GM19455 (cell line): ENCODE measurements around the gene UBE2F.

ENCODE experiments used
- ATAC-seq: cut with Tn5 transposase; IDR thresholded peaks from one replicate; pipeline ENCODE4 v1.9.1; 2021; ENCODE audit not compliant: unreplicated experiment

UBE2F gene, protein sequence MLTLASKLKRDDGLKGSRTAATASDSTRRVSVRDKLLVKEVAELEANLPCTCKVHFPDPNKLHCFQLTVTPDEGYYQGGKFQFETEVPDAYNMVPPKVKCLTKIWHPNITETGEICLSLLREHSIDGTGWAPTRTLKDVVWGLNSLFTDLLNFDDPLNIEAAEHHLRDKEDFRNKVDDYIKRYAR

DNA sequence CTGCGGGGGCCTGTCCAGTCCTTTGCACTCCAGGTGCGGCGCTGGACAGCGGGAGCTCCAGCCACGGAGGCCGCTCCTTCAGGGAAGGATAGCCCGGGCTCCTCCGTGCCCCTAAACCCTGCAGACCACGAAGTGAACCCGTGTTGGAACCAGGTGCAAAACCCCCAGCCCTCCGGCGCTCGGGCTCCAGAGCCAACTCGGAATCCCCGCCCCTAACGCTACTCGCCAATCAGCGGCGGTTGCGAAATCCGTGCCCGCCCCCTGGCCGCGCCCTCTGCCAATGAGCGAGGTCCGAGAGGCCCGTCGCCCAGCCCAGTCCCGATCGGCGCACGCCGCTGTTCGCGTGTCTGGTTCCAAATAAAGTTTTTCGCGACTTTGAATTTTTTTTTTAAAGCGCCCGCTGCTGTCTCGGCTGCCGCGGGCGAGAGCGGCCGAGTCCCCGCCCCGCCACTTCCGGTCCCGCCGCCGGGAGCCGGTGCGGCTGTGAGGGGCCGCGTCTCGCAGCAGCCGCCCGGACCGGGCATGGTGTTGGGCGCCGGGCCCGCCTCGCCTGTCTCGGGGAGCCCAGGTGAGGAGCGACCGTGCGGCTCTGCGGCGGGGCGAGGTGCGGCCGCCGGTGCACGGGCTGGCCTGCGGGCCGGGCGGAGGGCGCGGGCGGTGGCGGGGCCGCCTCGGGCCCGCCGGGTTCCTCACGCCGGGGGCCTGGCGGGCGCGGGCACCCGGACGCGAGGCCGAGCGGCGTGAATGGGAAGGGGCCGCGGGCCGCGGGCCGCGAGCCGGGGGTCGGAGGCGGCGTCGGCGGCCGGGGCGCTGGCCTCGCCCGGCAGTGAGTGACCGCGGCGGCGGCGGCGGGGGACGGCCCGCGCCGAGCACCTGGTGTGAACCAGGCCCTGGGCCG lies at the start of gene UBE2F:
Gene UBE2F, plus strand, starts transcription at position 450 of the 898 bp plus-strand sequence. CDS start 6,094 bp downstream, outside the sequence.
- ATAC-seq = peak; percentile 96

DNA sequence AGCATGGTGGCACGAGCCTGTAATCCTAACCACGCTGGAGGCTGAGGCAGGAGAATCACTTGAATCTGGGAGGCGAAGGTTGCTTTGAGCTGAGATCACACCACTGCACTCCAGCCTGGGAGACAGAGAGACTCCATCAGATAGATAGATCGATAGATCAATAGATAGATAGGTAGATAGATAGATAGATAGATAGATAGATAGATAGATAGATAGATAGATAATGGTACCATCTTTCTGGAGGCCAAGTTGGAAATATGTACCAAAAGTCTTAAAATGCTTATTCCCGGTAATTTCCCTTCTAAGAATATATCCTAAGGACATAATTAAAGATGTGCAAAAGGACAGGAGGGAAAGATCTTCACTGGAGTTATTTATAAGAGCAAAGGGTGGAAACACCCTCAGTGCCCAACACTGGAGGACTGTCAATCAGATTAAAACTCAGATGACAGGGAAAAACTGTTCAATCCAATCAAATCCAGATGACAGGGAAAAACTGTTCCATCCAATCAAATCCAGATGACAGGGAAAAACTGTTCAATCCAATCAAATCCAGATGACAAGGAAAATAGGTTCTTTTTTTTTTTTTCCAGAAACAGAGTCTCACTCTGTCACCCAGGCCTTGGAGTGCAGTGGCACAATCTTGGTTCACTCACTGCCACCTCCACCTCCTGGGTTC lies 49.0 kb upstream of the UBE2F start:
- ATAC-seq = no peak

DNA sequence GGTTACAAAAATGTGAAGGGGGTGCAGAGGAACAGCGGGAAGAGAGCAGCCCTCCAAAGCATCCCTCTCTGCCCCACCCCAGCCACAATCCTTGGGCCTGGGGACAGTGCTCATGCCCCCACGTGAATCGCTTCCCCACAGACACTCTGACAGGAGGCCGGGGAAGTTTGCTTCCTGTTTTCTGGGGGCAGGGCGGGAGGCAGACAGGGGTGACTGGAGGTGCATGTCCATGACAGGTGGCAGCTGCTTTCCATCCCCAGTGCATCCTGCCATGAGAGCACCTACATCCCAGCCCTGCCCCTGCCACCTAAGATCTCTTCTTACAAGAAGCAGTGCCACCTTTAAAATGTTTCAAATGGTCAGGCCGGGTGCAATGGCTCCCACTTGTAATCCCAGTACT lies 47.2 kb upstream of the UBE2F start:
- no peak for ATAC-seq

DNA sequence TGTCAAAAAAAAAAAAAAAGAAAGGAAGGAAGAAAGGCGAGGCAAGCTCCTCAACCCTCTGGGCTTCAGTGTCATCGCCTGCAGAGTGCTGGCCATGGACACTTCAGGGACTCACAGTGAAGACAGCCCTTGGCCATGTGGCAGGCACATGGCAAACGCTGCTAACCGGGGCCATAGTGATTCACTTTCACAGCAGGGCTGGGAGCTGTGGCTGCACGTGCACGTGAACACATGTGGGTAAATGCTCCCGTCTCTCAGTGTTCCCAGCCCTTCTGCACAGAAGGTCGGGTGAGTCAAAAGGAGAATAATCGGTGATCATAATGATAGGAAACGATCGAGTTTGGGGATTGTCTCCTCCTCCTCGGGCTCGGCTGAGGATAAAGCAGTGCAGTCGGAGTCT lies 46.1 kb upstream of the UBE2F start:
- no peak for ATAC-seq

DNA sequence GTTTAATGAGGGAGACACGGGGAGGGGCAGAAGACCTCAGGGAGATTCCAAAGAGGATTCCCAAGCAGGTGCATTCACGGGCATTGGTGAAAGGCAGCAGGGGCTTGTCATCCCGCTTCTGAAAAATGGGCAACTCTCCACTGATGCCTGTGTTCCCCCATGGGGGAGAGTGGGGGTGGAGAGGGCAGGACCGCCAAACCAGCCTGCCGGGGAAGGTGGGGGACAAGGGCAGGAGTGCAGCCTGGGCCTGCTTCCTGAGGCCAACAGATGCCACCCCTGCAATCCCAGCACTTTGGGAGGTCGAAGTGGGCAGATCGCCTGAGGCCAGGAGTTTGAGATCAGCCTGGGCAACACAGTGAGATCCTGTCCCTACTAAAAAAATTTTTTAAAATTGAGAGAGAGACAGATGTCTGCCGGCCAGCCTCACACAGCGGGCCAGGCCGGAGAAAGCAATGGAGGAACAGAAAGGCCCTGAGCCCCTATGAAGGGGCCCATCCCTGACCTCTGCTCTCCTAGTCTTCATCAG lies 44.8 kb upstream of the UBE2F start:
- ATAC-seq = no peak

DNA sequence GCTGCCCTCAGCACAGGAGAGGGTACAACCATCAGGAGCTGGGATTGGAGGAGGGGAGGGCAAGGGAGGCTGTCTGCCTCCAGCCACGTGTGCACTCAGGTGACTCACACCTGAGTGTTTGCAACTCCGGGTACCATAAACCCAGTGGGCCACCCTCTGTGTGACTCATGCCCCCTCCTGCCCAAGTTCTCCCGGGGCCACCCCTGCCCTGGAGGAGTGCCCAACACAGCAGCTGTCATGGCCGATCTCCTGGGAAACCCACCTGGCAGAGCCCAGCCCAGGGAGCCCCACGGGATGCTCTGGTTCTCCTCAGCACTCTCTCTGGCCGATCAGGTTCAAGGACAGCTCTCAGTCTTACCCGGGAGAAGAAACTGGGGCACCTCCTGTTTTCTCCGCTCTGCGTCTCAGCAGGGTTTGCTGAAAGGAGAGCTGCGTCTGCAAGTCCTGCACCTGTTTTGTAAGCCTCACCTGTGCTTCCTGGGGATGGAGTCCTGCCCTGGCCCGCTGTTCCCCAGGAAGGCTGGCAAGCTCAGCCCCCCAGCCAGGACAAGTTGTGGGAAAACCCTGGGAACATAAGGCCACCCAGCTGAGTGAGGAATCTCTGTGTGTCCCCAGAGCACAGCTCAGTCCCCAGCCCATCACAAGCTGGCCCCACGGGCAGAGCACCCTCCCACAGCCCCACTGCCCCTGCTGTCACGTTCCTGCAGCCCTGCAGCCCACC lies 44.0 kb upstream of the UBE2F start:
- ATAC-seq = no peak

DNA sequence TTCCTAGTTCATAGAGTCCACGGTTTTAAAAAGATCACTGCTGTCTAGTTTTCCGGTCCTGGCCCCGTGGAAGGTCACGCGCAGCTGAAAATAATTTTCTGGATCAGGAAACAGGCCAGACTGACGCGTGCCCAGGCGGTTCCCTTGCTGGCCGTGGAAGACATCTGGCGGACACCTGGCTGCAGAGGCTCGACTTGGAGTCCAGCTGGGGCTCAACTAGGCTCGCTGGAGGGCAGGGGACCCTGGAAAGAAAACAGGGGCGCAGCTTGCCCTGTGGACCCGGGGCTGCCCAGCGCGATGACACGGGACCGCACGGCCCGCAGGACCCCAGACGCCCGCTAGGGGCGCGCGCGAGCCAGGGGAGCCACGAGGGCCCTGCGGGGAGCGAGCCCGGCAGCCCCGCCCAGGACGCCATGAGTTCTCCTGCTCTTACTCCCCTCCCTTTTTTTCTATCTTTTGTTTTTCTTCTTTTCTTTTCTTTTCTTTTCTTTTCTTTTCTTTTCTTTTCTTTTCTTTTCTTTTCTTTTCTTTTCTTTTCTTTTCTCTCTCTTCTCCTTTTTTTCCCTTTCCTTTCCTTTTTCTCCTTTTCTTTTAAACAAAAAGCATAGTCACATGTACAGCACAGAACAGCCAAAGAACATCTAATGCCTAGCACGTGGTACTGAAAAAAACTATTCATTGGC lies 43.2 kb upstream of the UBE2F start:
- ATAC-seq = peak; percentile 95

DNA sequence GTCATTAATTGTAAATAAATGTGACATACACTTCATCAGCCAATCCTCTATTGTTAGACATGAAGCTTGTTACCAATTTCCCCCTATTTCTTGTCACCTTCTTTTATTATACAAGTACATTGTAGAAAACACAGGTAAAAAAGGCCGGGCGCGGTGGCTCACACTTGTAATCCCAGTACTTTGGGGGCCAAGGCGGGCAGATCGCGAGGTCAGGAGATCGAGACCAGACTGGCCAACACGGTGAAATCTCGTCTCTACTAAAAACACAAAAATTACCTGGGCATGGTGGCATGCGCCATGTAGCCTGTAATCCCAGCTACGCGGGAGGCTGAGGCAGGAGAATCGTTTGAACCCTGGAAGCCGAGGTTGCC lies 42.7 kb upstream of the UBE2F start:
- no peak for ATAC-seq

DNA sequence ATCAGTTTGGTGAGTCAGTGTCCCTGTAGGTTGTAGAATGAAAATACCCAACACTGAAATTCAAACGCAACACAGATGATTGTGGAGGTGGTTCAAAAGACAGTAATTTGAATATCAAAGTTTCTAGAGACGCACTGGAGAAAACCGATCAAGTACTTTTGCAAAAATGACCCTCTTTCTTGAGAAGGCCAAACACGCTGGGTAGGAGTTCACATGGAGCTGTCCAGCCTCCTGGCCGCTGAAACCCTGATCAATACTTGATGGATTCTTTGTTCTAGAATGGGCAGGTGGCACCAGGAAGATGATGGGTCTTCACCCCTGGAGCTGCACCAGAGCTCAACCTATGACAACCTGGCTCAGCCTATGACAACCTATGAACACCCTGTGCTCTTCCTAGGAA lies 39.7 kb upstream of the UBE2F start:
- ATAC-seq = no peak

DNA sequence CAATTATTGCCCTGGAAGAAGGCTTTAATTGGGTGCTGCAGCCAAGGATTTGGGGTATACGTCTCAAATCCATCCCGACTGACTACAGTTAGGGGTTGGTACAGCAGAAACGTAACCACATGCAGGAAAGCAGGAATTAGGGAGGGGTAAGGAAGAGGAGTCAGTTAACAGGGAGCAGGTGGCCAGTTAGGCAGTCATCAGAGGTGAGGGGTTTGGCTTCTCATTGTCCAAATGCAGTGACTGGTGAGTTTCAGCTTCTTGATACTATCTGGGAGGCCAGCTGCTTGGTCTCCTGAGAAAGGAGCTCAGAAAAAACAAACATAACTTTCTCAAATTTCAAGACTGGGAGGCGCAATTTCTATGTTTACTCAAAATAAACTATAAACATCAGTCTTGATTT lies 38.8 kb upstream of the UBE2F start:
- no peak for ATAC-seq

DNA sequence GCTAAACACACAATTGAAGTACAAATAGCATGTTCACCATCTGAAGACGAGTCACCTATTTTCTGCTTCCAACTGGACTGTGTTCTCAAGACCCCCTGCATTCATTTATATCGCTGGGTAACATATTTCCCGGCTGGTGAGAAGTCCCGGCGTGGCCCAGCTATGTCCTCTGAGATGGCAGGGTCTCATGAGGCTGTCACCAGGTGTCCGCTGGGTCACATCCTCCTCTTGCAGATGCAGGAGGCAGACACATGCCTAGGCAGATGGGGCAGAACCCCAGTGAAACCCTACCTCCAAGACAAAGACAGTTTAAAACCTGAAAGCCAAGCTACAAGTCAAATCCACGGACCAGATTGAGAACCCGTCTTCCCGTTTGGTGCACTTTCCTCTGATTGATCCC lies 36.8 kb upstream of the UBE2F start:
- no peak for ATAC-seq

DNA sequence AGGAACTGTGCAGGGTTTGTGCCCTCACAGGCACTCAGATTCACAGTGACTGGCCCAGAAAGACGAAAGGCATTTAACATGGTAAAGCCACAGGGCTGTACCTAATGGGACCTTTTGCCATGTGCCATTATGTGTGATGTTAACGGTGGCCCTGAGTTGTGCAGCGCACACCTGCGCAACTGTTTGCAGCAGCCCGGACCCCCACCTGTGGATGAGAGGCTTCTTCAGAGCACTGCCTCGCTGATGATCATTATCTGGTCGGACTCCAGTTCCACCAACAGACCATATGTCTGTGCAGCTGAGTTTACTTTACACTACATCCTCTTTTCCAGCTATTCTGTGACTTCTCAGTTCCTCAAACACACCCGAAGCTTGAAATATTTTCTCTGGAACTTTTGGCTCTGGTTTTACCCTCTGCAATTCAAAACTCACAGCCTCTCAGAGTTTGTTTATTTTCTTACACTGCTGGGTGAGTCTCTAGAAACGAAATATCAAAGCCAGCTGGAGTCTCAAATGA lies 35.6 kb upstream of the UBE2F start:
- ATAC-seq = no peak

DNA sequence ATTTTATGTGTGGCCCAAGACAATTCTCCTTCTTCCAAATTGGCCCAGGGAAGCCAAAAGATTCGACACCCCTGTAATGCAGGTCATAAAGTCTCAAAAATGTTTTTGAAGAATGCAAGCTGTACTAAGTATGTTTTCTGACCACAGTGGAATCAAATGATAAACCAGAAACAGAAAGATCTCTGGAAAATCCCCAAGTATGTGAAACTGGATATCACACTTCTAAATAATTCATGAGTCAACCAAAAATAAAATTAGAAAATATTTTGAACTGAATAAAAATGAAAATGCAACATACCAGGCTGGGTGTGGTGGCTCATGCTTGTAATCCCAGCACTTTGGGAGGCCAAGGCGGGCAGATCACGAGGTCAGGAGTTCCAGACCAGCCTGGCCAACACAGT lies 34.1 kb upstream of the UBE2F start:
- no peak for ATAC-seq

DNA sequence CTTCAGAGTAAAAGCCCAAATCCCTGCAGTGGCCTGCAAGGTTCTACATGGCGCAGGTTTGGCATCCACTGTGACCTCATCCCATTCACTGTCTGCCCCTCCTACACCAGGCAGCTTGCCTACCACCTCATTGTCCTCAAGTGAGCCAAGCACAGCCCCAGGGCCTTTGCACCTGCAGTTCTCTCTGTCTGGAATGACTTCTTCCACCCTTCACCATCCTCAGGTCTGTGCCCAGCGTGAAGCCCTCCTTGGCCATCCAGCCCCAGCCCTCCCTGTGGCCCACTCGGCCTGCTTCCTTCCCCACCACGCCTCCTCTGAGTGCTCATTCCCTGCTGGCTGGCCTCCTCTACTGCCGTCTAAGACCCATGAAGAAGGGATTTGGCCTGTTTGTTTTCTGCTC lies 32.6 kb upstream of the UBE2F start:
- no peak for ATAC-seq

DNA sequence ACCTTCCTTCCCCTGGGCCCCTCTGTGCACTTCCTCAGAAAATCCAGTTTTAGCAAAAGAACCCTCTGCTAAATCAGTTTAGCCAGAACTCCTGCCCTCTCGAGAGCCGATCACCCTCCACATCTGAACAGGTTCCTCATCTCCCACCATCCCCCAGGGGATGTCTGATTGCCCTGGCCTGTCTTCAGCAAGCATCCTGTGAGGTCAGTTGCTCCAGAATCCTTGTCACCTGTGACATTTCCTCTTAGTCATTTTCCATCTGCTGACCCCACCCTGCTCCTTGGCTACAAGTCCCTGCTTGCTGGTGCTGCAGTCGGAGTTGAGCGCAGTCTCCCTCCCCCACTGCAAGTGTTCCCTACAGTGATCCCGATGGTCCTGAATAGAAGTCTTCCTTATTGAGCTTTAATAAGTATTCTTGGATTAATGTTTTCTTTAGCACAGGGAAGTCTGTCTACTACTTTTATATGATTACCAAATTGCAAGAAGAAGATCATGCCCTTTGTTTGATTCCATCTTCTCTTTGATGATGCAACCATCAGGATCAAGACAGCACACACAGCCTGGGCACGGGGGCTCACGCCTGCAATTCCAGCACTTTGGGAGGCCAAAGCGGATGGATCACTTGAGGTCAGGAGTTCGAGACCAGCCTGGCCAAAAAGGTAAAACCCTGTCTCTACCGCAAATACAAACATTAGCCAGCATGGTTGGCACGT lies 30.9 kb upstream of the UBE2F start:
- ATAC-seq = no peak

DNA sequence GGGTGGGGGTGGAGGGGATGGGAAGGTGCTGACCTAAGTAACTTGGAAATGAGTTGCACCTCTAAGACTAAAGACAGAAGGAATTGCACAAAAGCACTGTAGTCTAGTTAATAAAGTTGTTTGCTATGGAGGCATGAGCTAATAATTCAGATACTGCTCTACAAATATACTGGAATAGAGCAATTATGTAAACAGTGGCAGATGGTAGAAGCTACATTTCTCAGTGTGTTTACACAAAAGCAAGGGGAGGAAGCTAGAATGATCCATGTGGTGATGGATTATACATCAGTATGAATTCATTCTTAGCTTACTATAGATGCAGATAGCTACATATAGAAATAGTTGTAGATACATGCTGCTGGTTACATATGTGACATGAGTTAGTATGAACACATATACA lies 27.6 kb upstream of the UBE2F start:
- ATAC-seq = no peak

DNA sequence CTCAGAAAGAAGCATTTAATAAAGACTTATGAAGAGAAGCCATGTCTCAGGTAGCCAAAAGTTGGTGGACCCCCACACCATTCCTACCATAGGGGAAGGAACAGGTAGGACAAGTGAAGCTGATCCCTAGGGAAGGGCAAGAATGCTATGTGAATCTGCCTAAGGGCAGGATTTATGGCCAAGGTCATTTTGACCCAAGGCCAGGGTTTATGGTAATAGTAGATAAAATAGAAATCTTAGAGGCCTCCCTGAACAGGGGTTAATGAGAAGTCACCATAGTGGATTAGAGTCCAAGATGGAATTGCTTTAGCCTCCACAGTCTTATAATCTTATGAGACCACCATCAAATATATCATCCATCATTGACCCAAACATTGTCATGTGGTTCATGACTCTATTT lies 26.0 kb upstream of the UBE2F start:
- no peak for ATAC-seq

DNA sequence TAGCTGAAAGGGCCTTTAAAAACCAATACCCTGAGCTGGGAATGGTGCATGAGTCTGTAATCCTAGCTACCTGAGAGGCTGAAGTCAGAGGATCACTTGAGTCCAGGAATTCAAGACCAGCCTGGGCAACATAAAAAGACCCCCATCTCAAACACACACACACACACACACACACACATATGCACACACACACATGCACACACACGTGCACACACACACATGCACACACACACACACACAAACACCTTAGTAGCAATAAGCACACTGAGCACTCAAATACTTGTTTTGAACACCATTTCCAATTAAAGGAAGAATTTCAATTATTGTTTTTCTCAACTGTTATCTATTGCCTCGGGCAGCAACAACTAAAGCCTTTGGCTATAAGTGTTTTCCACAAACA lies 25.6 kb upstream of the UBE2F start:
- no peak for ATAC-seq

DNA sequence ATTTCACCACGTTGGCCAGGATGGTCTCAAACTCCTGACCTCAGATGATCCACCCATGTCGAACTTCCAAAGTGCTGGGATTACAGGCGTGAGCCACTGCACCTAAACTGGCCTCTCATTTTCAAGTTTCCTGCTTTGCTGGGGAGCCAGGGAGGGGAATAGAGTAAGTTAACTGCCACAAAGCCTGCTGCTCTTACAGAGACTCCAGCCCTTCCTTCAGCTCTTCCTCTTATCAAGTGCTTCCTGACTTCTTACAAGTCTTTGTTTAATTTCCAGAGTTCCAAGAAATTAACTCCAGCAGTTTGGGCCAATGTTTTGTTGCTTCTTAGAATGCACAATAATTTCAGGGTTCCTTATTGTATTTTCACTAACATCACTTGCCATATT lies 24.3 kb upstream of the UBE2F start:
- no peak for ATAC-seq
